Endometrial microvascular endothelial cells (primary cell): Measurements from ENCODE around the gene FOXE3. TPM values are rescaled to one million over a fixed set of nuclear protein-coding genes. Genes with fewer than 3 reads are reported as not detected.
"Not testable (repeated sequence)": the region's sequence is repeated elsewhere in the genome, so short reads cannot be mapped to it uniquely, and the experiment has no call there.

ENCODE experiments used
- in situ Hi-C: cut with HindIII; loops from 2 replicates; pipeline ENCODE4 v1.10.0; 2017; ENCODE audit warnings: low sequenced_read_pairs, low pct_unique_long_range_greater_than_20kb; ENCODE audit errors: inconsistent ontology term
- total RNA-seq: library from RNA; depleted of rRNA; stranded (reverse); fragments of >200 nt; gene quantifications from one replicate; pipeline ENCODE4 v1.2.3, GENCODE V29; 2015; ENCODE audit errors: inconsistent ontology term

Gene FOXE3
- total RNA-seq, 1 donor from 2014 or later = not detected

DNA sequence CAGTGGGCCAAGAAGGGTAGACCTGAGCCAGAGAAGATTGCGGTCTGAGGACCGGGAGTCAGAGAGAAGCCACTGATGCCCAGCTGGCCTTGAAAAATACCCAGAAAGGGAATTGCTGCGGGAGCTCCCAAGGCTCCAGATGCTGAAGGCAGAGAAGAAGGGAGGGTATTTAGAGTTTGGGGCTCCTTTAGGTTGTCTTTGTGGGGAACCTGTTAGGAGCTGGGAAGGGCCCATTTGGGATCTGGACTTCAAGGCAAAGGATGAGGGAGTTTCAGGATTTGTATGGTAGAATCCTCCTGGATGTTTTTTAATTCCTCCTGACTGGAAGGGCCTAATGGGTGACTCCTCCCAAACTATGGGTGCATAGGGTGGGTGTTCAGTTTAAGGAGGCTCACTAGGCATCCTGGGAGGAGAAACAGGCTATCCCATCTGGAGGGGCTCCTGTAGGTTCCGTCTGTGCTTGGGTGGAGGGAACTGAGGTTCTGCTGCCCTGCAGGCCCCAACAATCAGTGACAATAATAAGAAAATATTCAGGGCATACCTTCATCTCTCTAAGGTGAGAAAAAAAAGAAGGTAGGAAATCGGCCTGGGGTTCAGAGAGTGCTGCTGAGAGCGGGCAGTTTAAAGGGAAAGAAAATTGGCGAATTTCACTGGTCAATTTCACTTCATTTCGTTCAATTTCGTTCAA lies 26.9 kb downstream of the FOXE3 start:
- in situ Hi-C loops = no loop called here

DNA sequence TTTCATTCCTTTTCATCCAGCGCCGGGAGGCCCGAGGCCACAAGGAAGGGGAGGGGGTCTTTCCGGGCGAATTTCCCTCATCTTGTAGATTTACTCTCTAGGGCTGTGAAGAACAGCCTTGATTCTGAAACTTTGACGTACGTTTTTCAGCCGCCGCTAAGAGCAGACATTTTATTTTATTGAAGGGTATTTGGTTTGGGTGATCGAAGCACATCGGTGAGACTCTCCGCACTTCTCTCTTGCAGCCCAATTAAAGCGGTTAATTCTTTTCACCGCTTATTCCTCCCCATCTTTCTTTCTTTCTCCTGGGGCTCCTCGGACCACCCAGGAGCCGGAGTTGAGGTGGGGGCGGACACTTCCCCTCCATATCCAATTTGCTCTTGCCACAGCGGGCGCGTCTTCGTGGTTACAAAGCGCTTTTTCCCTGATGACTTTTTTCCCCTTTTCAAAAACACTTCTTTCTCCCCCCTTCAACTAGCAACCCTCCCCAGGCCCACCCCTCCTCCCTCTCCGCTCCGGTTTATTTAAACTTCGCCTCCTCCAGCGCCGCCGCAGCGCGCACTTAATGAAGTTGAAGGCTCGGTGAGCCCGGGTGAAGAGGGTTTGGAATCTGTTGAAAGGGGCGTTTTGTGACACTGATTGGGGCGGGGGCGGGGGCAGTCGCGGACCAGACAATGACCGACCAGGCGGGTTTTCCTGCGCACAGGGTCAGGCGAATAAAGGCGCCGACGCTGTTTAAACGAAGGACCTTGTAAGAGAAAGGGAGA lies 27.6 kb downstream of the FOXE3 start:
- in situ Hi-C loops = no loop called here

DNA sequence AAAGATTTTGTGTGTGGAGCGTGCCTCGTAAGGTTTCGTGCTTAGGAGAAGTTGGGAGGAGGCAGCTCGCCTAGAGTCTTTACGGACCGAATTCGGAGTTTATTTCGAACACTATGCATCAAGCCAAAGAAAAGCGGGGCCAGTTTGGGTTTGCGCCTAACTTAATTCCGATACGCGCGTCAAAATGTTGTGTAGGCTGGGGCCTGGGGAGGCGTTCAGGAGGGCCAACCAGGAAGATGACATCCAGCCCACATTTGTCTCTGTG lies 28.1 kb downstream of the FOXE3 start:
- in situ Hi-C loops = no loop called here

DNA sequence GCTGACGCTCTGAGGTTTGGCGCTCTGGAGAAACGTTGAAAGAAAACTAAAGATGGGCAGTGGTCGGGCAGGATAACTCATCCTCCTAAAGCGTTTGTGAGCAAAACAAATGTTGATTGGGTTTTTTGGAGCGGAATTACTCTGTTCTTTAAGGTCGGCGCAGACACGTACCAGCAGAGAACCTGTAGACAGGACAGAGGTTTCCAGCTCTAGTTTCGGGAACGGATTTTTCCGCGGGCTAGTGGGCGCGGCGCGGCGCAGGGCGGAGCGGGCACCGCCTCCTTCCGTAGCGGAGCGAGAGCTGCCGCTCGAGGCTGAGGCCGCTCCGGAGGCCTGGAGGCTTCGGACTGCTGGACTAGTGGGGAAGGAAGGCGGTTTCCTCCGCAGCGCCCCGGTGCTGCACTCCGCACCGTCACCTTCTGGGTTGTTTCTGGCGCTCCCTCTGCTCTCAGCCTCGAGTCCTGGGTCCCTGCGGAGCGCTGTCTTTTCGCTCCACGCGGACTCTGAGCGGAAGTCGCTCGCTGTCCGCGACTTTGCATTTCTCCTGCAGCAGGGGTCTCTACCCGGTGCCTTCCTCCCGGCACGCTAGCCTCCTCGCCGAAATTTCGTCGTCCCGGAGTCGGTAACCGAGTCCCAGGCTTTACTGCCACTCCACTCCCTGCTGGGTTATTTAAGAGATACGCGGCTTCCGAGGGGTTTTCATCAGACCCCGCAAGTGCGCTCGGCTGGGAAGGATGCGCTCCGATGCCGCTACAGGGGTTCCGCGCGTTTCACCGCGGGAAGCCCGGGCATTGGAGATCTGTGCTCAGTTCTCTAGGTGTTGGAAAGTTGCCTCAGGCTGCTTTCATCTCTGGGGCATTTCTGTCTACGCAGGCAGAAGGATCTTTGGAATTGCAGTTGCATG lies 28.7 kb downstream of the FOXE3 start:
- in situ Hi-C loops = no loop called here

DNA sequence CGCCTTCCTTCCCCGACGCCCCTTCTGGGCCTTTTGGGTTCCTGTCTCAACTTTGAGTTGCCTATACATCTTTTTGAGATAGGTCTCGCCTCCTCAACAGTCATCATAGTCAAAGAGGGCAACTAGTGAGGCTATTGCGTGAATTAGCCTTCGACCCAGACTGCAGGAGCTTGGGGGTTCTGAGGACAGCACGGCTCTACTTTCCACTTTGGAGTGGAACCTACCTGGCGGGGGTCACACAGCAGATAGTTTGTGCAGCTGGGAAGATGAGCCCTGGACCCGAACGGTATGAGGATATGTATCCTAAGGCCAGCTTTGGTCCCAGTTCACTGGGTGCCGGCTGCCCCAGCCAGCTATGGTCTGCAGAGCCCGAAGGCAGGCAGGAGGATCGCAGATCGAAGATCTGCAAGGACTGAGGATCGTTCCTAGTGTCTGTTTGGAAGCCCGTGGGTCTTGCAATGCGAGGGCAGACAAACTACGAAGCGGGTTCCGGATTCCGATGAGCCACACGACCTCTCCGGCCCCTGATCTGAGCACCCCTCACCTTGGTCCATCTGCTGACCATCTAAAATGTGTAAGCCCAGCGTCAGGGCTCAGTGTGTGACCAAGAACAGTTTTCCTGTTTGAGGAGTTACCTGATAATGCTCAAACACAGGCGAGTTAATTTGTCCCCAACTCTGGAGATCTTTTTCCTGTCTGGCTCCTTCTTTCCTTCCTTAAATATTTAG lies 29.9 kb downstream of the FOXE3 start:
- in situ Hi-C loops = no loop called here

DNA sequence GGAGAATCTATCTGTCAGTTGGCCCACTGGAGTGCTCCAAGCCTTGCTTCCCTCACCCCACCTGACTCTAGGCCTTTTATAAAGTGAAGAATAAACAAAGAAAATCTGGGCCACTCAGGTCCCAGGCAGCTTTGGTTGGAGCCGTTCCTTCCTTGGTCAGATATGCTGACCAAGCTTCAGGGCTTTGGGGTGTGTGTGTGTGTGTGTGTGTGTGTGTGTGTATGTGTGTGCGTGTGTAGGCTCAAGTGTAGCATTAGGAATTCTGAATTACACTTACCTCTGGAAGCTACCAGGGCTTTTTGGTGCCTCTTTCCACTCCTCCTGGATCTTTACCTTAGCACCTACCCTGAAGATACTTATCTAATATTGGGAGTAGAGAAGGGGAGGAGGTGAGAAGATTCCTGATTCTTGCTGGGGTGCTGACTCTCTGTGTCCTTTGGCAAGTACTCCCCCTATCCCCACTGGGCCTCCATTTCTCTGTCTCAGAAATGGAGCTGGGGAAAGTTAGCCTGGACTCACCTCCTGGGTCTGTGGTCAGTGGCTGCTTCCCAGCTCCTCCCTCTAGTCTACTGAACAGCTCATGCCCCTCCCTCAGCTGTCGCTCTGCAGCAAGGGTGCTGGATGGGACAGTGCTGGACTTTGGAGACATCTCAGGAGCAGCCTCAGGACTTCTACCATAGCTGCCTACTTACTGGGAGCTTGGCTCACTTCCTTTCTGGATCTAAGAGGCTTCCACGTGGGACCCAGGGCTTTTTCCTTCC lies 32.6 kb downstream of the FOXE3 start:
- in situ Hi-C loops = no loop called here

GRCh38 chr1:47449822-47450552 lies 33.9 kb downstream of the FOXE3 start:
- in situ Hi-C loops = no loop called here

DNA sequence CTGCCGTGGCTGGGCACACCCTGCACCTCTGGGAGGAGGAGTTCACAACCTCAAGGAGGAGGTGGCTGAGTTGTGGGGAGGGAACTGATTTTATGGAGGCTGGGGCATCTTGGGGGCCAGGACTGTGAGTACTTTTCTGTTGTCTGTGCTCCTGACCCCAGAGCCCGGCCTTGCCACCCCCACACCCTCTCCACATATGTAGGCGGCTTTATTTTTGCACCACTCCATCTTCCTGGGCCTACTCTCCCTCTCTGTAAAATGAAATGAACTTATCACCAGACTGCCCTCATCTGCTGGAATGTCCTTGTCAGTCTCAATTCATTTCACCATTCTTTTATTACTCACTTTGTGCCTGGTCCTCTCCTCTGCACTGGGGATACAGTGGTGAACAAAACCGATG lies 34.5 kb downstream of the FOXE3 start:
- in situ Hi-C loops = no loop called here

- in situ Hi-C loops = no loop called here
Measured at GRCh38 chr1:47452426-47452825, 36.3 kb downstream of the FOXE3 start.

DNA sequence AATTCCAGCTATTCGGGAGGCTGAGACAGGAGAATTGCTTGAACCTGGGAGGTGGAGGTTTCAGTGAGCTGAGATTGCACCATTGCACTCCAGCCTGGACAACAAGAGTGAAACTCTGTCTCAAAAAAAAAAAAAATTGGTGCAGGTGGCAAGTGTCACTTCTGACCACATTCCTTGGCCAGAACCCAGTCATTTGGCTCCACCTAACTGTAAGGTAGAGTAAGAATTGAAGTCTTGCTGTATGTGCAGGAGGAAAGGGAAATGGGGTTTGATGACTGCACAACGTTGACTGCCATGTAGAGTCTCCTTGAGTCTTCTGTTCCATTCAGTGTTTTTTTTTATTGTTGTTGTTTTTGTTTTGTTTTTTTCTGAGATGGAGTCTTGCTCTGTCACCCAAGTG lies 37.8 kb downstream of the FOXE3 start:
- in situ Hi-C loops = not testable (repeated sequence)

DNA sequence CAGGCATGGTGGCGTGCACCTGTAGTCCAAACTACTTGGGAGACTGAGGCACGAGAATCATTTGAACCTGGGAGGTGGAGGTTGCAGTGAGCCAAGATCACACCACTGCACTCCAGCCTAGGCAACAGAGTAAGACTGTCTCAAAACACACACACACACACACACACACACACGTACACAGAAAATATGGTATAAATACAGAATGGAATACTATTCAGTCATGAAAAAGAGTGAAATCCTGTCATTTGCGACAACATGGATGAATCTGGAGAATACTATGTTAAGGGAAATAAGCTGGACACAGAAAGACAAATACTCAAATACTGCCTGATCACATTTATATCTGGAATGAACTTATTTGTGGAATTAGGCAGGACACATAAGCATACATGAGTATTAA lies 40.2 kb downstream of the FOXE3 start:
- in situ Hi-C loops = no loop called here

GRCh38 chr1:47457547-47457946 lies 41.5 kb downstream of the FOXE3 start:
- in situ Hi-C loops = not testable (repeated sequence)

- in situ Hi-C loops = no loop called here
Measured at GRCh38 chr1:47459253-47459788, 43.2 kb downstream of the FOXE3 start.

DNA sequence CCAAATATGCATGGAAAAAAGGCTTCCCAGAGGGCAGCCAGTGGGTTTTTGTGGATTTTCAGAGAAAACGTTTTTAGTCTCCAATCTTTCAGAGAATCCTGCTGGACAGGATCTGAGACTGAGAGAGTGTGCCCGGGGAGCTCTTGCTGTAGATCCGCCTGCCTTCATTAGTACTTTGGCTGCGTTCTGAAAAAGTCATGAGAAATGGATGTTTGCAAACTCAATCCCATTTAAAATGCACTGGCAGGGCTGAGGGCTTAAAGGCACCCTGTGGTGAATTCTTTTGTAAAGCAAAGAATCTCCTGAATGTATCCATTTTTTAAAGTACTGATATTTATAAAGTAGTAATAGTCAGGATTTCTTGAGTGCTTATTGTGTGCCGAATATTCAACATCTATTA lies 44.0 kb downstream of the FOXE3 start:
- in situ Hi-C loops = no loop called here

DNA sequence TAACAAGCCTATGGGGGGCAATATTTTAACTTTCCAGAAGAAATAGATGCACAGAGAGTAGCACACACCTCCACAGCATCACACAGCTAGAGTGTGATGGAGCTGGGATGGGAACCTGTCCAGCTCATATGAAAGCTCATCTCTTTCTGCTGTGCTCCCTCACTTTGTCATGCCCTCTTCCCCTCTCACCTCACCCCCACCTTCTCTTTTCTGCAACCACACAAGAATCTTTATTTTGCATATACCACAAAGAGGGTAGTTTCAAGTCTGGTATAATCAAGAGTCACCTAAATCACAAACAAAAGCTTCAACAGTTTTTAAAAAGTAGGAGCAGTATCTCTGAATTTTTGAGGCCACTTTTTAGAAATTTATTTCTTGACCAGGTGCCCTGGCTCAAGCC lies 44.4 kb downstream of the FOXE3 start:
- in situ Hi-C loops = no loop called here

GRCh38 chr1:47465605-47466004 lies 49.5 kb downstream of the FOXE3 start:
- in situ Hi-C loops = no loop called here
